Stomach smooth muscle (tissue), 2 donors: ENCODE data around the gene CYP46A1.

Source experiments
- H3K27ac ChIP-seq: one replicate; pipeline ENCODE4 v1.7.0; 2013; ENCODE audit warnings: mild to moderate bottlenecking, low read length, inconsistent platforms
- H3K27me3 ChIP-seq, 2 donors: one replicate each; pipeline ENCODE4 v1.7.0; 2013; ENCODE audit warnings: low read length in 2 of 2; ENCODE audit not compliant: insufficient read depth in 2 of 2, control insufficient read depth in 1 of 2
- H3K36me3 ChIP-seq, 2 donors: one replicate each; pipeline ENCODE4 v1.7.0; 2013; ENCODE audit warnings: low read length in 2 of 2; ENCODE audit not compliant: control insufficient read depth in 2 of 2, insufficient read depth in 2 of 2
- H3K4me1 ChIP-seq: one replicate; pipeline ENCODE4 v1.7.0; 2013; ENCODE audit warnings: low read length; ENCODE audit not compliant: control insufficient read depth, insufficient read depth
- H3K4me3 ChIP-seq, 2 donors: one replicate each; pipeline ENCODE4 v1.7.0; 2013; ENCODE audit warnings: low read length in 2 of 2
- H3K9ac ChIP-seq, 2 donors: one replicate each; pipeline ENCODE4 v1.7.0; 2013; ENCODE audit warnings: low read length in 2 of 2, mild to moderate bottlenecking in 1 of 2
- H3K9me3 ChIP-seq, 2 donors: one replicate each; pipeline ENCODE4 v1.7.0; 2013; ENCODE audit warnings: low read length in 2 of 2; ENCODE audit not compliant: control insufficient read depth in 2 of 2
- donor health status: healthy.
- donor health status: Pancreatic carcinoma.

The CYP46A1 gene

GRCh38 chr14:99731547-99732435, 47.7 kb downstream of the CYP46A1 start:
- H3K4me3 ChIP-seq = no peak overlapping the region
- H3K9ac ChIP-seq = no peak overlapping the region
- no peaks in the 10 kb centered on the region for H3K27me3 ChIP-seq
- no peaks in the 10 kb centered on the region for H3K9me3 ChIP-seq
- H3K4me1 ChIP-seq = peaks cover 53% of the 10 kb centered on the region
- H3K36me3 ChIP-seq = no peaks in the 10 kb centered on the region
- no peak overlapping the region for H3K27ac ChIP-seq

- H3K9ac ChIP-seq = no peak overlapping the region
- no peak overlapping the region for H3K27ac ChIP-seq
- no peaks in the 10 kb centered on the region for H3K9me3 ChIP-seq
- H3K27me3 ChIP-seq = no peaks in the 10 kb centered on the region
- H3K36me3 ChIP-seq = no peaks in the 10 kb centered on the region
- peaks cover 61% of the 10 kb centered on the region for H3K4me1 ChIP-seq
- no peak overlapping the region for H3K4me3 ChIP-seq
Observed at GRCh38 chr14:99732436-99733210, 48.5 kb downstream of the CYP46A1 start.

GRCh38 chr14:99733211-99733539, 49.1 kb downstream of the CYP46A1 start:
- Histone ChIP-seq H3K4me3 (no peak overlapping the region), H3K4me1 (peaks cover 67% of the 10 kb centered on the region), H3K9me3 (no peaks in the 10 kb centered on the region), H3K27ac (no peak overlapping the region), H3K27me3 (no peaks in the 10 kb centered on the region), H3K9ac (no peak overlapping the region), H3K36me3 (no peaks in the 10 kb centered on the region)

GRCh38 chr14:99733540-99734405, 49.7 kb downstream of the CYP46A1 start:
- Histone ChIP-seq H3K36me3 (no peaks in the 10 kb centered on the region), H3K9ac (no peak overlapping the region), H3K4me3 (no peak overlapping the region), H3K27me3 (no peaks in the 10 kb centered on the region), H3K4me1 (peaks cover 72% of the 10 kb centered on the region), H3K9me3 (no peaks in the 10 kb centered on the region), H3K27ac (no peak overlapping the region)

GRCh38 chr14:99734406-99735051, 50.4 kb downstream of the CYP46A1 start:
- H3K36me3 ChIP-seq = no peaks in the 10 kb centered on the region
- H3K9ac ChIP-seq = no peak overlapping the region
- H3K9me3 ChIP-seq = no peaks in the 10 kb centered on the region
- no peak overlapping the region for H3K27ac ChIP-seq
- H3K4me3 ChIP-seq = no peak overlapping the region
- no peaks in the 10 kb centered on the region for H3K27me3 ChIP-seq
- peaks cover 78% of the 10 kb centered on the region for H3K4me1 ChIP-seq

GRCh38 chr14:99735189-99736135, 51.4 kb downstream of the CYP46A1 start:
- H3K9ac ChIP-seq = no peak overlapping the region
- H3K9me3 ChIP-seq = no peaks in the 10 kb centered on the region

GRCh38 chr14:99736603-99737371, 52.7 kb downstream of the CYP46A1 start:
- H3K27ac ChIP-seq = peak overlapping the region; percentile 80
- no peaks in the 10 kb centered on the region for H3K27me3 ChIP-seq
- H3K9ac ChIP-seq = peak overlapping the region in 1 of 2 donors; percentile 35
- H3K9me3 ChIP-seq = no peaks in the 10 kb centered on the region
- no peaks in the 10 kb centered on the region for H3K36me3 ChIP-seq
- H3K4me1 ChIP-seq = peaks cover 79% of the 10 kb centered on the region
- peak overlapping the region; percentile 83 to 85 for H3K4me3 ChIP-seq

More at GRCh38 chr14:99735189-99736135, 51.4 kb downstream of the CYP46A1 start:
- H3K36me3 ChIP-seq = no peaks in the 10 kb centered on the region
- H3K27ac ChIP-seq = peak overlapping the region; percentile 37
- peaks cover 79% of the 10 kb centered on the region for H3K4me1 ChIP-seq
- no peak overlapping the region for H3K4me3 ChIP-seq
- H3K27me3 ChIP-seq = no peaks in the 10 kb centered on the region

GRCh38 chr14:99737451-99737951, 53.4 kb downstream of the CYP46A1 start:
- H3K9me3 ChIP-seq = no peaks in the 10 kb centered on the region
- peak overlapping the region; percentile 51 to 72 for H3K9ac ChIP-seq
- H3K27me3 ChIP-seq = no peaks in the 10 kb centered on the region
- H3K27ac ChIP-seq = peak overlapping the region; percentile 80
- peak overlapping the region; percentile 83 to 85 for H3K4me3 ChIP-seq
- peaks cover 79% of the 10 kb centered on the region for H3K4me1 ChIP-seq
- H3K36me3 ChIP-seq = peaks cover 0 to 3% of the 10 kb centered on the region in 2 donors
